HG03520 (cell line): ENCODE data around the gene SBF2.
"Not testable (repeated sequence)": the region's sequence is repeated elsewhere in the genome, so short reads cannot be mapped to it uniquely, and the experiment has no call there.

ENCODE experiments used
- ATAC-seq: cut with Tn5 transposase; IDR thresholded peaks from one replicate; pipeline ENCODE4 v1.9.1; 2021; ENCODE audit warnings: mild to moderate bottlenecking, moderate library complexity; ENCODE audit not compliant: unreplicated experiment

The SBF2 gene

DNA sequence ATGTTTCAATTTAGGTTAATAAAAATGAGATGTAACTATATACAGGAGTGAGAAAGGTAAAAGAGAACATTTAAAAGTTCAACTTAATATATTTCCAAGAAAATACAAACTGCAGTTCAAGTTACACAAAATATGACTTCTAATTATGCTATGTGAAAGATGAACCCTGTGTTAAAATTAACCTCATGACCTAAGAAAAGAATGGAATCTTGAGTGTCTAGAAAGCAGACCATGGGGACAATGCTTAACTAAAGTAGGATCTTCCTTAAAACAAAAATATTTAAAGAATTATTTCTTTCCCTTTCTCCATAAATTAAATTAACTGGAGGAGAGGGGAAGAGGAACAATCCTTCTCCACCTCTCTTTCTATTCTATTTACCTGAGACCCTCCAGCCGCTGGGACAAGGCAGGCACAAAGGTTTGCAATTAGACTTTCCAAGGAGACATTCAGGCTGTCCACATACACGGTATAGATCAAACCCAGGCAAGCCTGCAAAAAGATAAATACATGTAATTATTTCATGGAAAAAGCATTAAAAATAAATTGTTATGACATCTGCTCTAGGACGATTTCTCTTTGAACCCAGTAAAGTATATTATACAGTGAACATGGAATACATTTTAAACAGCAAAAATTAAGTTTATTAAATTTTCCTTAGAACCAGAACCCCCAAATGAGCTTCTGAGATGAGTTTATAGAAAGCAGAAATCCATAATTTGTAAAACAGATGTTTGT, 264.5 kb downstream of the SBF2 start:
- ATAC-seq: no peak

DNA sequence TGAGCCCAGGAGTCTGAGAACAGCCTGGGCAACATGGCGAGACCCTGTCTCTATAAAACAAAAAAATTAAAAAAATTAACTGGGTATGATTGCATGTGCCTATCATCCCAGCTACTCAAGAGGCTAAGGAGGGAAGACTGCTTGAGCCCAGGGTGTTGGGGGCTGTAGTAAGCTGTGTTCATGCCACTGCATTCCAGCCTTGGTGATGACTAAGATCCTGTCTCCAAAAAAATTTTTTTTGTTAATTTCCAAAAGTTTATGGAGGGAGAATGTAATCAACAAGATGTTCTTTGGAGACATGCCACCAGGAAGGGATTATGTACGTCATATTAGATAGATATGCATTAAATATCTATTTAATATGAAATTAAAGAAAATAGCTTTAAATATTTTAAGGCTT, 267.5 kb downstream of the SBF2 start:
- no peak for ATAC-seq

DNA sequence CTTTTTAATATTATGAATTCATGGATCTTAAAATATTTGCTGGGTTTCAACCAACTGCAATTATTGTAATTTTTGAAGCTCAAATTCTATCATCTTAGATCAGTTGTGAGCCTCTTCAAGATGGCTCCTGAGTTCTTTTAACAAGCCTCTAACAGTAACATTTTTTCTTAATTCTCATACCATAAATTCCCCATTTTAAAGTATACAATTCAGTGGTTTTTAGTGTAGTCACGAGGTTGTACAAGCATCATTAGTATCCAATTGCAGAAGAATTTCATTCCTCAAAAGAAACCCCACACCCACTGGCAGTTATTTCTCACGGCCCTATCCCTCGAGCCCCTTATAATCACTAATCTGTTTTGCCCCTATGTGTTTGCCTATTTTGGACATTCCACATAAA, 270.8 kb downstream of the SBF2 start:
- ATAC-seq: no peak

DNA sequence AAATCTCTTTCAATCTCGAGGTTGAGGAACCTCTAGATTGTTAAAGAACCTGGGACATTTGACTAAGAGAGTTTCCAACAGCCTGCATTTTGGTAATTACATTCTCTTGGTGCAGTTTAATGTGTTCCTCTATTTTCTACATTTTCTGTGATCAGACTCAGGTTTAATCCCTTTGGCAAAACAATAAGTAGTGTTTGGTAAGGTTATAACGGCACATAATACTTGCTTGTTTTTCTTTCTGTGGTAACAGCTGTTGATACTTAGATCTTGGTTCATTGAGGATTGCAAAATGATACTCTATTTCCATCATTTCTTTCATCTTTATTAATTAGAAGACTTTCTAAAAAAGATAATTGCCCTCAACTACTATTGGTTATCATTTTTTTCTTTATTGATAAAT, 271.3 kb downstream of the SBF2 start:
- ATAC-seq: no peak

DNA sequence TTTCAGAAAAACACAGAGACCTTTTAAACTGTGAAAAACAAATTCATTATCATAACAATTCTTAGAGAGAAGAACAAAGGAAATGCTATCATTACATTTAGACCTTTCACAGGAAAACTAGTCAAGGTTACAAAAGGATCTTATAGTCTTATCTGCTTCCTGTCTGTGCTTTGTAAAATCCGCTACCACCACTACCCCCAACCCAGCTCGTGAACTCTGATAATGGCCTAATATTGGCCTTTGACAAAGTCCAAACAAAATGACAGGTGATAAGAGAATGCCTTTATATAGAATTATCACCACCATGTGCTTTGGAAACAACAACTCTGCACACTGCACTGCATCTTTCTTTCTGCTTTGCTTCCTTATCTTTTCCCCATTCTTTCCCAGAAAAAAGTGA, 272.5 kb downstream of the SBF2 start:
- no peak for ATAC-seq

DNA sequence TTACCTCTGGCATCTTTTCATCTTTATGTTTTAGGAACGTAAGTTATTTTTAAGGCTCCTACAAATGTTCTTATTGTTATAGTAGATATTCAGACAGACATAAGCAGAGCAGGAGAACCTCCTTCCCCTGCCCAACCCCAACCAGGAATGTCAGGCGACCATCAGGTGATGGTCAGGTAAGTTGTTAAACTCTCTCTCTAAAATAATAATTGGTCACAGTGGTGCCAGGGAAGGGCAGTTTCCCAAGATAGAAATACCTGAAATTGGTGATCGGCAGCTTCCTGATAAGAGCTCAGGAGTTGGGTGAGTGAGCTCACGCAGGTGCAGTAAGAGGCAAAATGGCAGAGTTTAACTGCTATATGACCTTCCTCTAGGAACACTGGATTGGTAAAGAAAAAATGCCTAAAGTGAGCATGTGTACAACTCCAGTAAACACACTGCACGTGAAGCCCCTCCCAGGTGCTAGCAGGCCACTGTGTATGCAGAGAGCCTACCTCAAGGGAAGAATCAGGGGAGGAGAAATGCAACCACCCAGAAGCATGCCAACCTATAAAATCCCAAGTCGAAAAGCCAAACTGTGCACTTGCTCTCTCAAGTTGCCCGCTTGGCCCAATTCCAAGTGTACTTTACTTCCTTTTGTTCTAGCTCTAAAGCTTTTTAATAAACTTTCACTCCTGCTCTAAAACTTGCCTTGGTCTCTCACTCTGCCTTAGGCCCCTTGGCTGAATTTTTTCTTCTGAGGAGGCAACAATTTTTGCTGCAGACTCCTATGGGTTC, 273.9 kb downstream of the SBF2 start:
- no peak for ATAC-seq

DNA sequence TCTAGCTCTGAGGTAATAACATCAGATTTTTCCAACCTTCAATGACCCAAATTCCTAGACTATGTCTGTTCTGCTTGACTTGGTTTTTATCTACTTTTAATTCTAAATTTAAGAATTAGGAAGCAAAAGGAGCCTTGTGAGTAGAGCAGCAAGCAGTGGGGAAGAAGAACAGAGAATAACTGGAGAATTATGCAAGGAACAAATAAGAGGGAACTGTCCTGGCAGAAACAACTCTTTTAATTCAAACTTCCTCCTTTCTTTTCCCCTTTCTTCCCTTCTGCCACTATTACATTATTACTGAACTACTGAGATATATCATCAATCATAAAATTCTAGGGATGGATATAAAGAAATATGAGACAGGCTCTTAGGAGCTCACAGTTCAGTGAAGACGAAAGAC, 276.1 kb downstream of the SBF2 start:
- no peak for ATAC-seq

DNA sequence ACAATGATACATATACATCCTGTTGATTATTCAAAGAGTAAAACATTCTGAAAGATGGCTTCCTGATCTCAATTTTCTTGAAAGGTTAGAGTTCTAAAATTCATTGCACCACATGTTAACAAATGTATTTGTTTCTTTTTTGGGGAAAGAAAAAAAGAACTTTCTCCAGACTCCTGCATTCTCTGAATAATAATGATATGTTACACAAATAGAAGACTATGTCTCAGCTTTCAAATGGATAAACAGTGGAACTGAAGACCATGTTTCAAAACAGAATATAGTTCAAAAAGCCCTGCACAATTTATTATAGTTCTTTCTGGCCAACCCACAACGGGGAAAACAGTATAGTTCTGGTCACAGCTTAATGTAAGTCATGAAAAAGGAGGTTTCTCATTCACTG, 277.0 kb downstream of the SBF2 start:
- no peak for ATAC-seq

DNA sequence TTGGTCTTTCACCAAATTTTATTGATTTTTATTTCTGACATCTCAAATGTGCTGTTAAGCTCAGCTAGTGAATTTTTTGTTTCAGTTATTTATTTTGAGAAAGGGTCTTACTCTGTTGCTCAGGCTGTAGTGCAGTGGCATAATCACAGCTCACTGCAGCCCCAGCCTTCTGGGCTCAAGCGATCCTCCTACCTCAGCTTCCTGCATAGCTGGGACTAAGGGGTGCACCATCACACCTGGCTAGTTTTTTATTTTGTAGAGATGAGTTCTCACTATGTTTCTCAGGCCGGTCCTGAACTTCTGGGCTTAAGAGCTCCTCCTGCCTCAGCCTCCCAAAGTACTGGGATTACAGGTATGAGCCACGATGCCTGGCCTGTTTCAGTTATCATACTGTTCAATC, 282.0 kb downstream of the SBF2 start:
- no peak for ATAC-seq

DNA sequence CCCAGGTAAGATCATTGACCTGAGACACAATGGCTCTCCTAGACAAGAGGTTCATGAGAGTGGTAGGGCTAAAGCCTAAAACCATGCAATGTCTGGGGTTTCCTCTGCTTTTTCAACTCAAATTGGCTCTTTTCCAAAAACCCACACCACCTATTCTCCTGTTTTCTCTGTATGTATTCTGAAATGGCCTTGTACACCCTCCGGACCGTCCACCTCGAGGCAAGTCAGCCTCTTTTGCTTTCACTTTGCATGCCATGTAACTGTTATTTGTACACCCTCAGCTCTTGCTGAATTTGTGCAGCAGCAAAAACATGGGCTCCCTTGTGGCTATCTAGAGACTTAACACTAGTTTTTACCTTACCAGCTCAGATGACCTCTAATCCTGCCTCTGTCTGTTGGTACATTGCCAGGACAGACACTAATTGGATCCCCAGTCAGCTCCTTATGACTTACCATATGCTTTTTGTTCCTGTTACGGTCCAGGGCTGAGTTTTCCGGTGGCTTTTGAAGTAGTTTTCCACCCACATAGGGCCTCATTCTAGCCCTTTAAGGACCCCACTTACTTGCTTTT, 288.0 kb downstream of the SBF2 start:
- ATAC-seq: no peak

DNA sequence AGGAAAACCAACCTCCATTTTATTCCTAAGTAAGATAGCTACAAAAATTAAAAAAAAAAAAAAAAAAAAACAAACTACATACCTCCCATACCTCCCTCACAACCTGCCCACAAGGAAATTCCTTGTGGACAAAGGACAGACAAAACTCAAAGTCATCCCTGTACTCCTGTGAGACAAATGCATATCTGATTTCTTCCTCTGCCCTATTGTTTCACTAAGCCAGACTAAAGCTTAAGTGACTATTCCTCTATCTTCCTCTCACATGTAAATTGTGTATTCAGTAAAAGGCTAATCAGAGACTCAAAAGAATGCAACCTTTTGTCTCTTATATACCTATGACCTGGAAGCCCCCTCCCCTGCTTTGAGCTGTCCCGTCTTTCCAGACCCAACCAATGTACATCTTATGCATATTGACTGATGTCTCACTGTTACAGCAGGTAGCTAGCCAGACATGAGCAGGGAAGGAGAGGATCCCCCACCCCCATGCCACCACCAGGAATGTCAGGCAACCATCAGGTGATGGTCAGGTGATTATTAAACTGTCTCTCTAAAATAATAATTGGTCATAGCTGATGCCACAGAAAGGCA, 289.4 kb downstream of the SBF2 start:
- no peak for ATAC-seq

DNA sequence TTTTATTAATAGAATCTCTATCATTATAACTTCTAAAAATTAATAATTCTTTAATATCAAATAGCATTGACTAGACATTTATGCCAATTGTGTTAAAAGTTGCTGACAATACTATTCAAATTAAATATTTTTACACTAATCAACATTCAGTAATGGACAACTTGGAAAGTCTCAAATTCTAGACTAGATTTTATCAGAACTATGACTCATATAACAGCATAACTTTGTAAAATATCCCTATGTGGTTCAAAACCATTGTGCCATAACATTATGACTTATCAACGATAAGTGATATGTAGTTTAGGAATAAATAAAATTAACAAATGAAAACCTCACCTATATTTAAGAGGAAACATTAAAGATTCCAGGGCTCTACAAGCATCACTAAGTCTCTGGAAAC, 291.8 kb downstream of the SBF2 start:
- no peak for ATAC-seq

DNA sequence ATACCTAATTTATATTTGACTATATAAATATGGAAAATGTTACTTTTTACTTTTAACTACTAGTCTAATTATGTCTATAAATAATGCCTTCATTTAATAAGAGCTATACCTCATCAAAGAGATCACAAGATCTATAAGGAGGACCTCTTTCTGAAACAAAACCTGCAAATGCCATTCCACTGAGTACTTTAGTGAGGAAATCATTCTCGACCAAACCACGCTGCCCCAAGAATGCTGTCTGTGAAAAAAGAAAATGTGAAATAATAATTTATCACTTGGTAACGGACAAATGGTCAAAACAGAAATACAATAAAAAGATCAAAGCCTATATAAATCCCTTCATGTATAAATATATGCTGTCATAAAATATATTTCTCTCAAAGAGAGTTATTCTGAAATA, 301.7 kb downstream of the SBF2 start:
- ATAC-seq: no peak

DNA sequence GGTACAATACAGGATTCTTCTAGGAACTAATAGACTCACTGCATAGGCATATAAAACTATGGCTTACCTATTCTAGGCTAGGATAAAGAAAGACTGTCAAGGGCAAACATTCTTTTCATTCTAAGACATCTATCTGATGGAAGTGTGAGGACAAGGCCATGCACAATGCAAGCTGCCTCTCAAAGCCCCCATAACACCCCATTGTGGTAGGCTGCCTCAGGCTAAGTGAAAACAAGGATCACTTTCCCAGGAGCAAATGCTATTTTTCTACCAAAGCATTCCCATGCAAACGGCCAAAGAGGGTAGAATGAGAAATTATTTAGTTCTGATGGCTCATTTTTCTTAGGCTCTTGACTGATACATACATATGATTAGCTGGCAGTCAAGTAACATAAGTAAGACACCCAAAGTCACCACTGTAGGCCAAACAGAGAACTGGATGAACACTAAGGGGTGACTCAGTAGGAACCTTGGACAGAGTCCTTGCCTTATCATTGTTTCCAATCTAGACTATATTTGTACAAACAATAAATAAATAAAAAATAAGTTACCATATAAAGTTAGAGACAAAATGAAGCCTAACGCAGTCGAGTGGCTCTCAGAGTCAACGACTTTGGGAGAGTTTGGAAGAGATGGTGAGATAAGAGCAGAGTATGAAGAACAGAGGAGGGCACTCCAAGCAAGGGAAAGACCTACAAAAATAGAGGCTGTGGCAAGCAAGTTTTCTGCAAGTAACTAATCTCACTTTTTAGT, 303.6 kb downstream of the SBF2 start:
- no peak for ATAC-seq

DNA sequence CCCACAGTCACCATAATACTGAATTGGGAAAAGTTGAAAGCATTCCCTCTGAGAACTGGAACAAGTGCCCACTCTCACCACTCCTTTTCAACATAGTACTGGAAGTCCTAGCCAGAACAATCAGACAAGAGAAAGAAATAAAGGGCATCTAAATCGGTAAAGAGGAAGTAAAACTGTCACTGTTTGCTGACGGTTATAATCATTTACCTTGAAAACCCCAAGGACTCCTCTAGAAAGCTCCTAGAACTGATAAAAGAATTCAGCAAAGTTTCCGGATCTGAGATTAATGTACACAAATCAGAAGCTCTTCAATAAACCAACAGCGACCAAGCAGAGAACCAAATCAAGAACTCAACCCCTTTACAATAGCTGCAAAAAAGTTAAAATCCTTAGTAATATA, 306.7 kb downstream of the SBF2 start:
- not testable (repeated sequence) for ATAC-seq

DNA sequence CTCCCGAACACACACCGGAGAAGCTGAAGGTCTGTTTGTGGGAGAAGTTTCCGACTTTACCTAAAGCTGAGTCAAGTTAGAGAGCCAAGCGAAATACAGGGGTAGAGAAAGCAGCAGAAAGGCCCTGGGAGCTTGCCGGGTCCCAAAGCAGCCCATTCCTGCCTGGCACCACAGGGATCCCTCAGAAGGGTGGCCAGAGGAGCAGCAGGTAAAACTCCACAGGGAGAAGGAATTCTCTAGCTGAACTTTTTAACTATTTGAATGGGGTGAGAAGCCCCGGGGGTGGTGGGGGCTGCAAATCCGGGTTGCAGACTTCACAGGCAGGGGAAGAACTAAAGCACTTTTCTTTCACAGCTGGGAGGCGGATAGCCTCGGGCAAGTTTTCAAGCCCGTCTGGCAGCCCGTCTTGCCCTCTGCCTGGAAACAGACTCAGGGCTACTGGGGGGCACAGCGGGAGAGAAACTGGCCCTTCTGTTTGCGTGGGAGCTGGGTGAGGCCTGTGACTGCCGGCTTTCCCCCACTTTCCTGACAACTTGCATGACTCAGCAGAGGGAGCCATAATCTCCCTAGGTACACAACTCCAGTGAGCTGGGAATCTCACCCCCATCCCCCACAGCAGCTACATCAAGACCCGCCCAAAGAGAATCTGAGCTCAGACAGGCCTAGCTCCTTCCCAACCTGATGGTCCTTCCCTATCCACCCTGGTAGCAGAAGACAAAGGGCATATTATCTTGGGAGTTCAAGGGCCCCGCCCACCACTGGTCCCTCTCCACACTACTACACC, 311.0 kb downstream of the SBF2 start:
- no peak for ATAC-seq

DNA sequence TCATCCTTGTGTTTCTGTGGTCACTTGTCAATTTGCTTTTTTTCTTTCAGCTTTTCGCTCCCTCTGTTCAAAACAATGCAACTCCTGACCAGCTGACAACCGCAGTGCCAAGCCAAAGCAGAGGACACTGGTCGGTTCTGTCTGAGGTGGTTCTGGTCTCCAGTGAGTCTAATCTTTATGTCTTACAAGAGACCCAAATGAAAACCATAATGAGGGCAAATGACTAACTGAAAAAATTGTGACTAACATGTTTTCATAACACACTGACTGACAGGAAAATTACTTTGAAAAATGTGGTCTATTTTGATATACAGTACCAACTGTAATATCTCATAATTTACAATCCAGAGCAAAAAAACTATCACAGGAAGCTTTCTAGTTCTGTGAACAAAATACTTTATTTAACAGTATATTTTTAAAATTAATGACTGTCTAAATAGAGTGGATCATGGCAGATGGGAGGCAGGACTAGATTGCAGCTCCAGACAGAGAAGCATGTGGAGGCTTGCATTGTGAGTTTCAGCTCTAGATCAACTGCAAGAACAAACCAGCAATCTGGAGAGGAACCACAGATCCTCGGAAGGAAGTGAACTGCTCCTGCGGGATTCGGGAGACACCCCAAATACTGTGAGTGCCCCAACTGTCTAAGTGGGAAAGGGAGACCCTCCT, 311.8 kb downstream of the SBF2 start:
- no peak for ATAC-seq

DNA sequence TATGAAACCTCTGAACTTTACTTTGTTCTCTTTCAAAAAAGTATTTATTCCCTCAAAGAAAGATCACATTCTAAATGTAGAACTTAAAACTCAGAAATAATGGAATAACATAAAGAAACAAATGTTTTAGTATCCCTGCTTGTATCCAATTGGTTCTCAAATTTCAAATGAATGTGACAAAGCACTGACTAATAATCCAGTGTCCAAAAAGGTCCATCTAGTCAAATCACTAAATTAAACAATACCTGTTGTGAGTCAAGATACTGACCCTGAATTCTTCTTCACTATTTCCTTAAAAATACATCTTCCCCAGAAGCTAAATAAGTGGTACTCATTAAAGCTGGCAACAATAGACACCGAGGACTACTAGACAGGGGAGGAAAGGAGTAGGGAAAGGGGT, 313.1 kb downstream of the SBF2 start:
- no peak for ATAC-seq

DNA sequence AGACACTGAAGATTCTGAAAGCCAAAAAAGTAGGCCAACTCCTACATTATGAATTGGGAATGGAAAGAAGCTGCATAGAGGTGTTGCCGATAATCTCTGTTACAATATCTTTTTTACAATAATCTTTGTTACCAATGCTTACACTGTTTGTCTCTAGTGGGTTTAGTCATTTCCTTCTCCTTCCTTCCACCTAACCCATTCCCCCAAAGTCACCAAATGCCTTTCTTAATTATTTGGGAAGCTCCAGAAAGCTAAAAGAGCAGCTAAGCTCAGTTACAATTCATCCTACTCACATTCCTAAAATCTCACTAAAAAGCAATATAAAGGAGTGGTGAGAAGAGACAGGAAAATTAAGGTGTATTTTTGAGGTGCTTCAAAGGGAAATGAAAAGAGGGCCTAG, 316.5 kb downstream of the SBF2 start:
- ATAC-seq: no peak

DNA sequence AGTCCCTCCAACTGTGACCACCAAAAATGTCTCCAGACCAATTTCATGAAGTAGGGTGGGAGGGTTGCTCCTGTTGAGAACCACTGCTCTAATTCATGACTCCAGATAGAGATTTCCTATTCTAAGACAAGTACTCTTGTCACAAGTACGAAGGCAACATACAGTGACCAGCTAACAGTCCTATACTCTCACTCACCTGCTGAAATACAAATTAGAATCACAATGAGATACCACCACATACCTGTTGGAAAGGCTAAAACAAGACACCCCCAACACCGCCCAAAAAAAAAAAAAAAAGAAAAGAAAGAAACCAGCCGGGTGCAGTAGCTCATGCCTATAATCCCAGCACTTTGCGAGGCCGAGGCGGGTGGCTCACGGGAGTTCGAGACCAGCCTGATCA, 319.6 kb downstream of the SBF2 start:
- ATAC-seq: no peak
